Kidney (tissue), 14 donors: ENCODE results near the gene MAOB. TPM values are rescaled to one million over a fixed set of nuclear protein-coding genes. Genes with fewer than 3 reads are reported as not detected.

Experiments
- DNase-seq, 5 donors: peaks; one replicate each; pipeline ENCODE4 v3.0.0-alpha.2; 2013 to 2020
- FAIRE-seq: peaks from 2 replicates; lab custom pipeline; 2012; peaks lifted over from hg19 to GRCh38; lab: Jason Lieb, UNC
- H3K27ac ChIP-seq, 2 donors: one replicate each; pipeline ENCODE4 v1.7.0; 2013; ENCODE audit warnings: low read depth in 2 of 2, low read length in 2 of 2, inconsistent platforms in 1 of 2
- H3K27me3 ChIP-seq: one replicate; pipeline ENCODE4 v1.7.1; 2013; ENCODE audit warnings: low read length, inconsistent platforms; ENCODE audit not compliant: control insufficient read depth, insufficient read depth
- H3K36me3 ChIP-seq, 3 donors: one replicate each; pipeline versions ENCODE4 v1.7.0 to v1.7.1; 2013; ENCODE audit warnings: low read length in 3 of 3, control low read depth in 1 of 3, inconsistent platforms in 1 of 3; ENCODE audit not compliant: insufficient read depth in 3 of 3, control insufficient read depth in 2 of 3
- H3K4me1 ChIP-seq, 3 donors: one replicate each; pipeline versions ENCODE4 v1.7.0 to v1.7.1; 2013; ENCODE audit warnings: low read length in 3 of 3, inconsistent platforms in 1 of 3, low read depth in 1 of 3; ENCODE audit not compliant: control insufficient read depth in 2 of 3, insufficient read depth in 2 of 3
- H3K4me3 ChIP-seq, 3 donors: one replicate each; pipeline versions ENCODE4 v1.7.0 to v1.8.1; 2013; ENCODE audit warnings: low read length in 3 of 3, control low read depth in 1 of 3, inconsistent platforms in 1 of 3
- H3K9ac ChIP-seq, 3 donors: one replicate each; pipeline versions ENCODE4 v1.7.0 to v1.7.1; 2013; ENCODE audit warnings: low read length in 3 of 3, control low read depth in 1 of 3, inconsistent platforms in 1 of 3
- H3K9me3 ChIP-seq, 3 donors: one replicate each; pipeline versions ENCODE4 v1.7.0 to v1.7.1; 2013; ENCODE audit warnings: low read length in 3 of 3, control low read depth in 1 of 3, inconsistent platforms in 1 of 3; ENCODE audit not compliant: control insufficient read depth in 2 of 3, insufficient read depth in 1 of 3
- CTCF ChIP-seq: IDR thresholded peaks from 3 replicates; pipeline ENCODE4 v1.5.1; 2012; ENCODE audit warnings: mild to moderate bottlenecking, moderate library complexity, borderline replicate concordance; ENCODE audit not compliant: insufficient read depth; ENCODE audit errors: extremely low read depth
- intact Hi-C: fragments of 100-400 bp; cut with DNase I; formaldehyde crosslinking; loops from one replicate; pipeline ENCODE4 v1.11.1; 2022
- polyA plus RNA-seq: library from polyadenylated mRNA; stranded (reverse); fragments of 350-450 nt; fragmentation: Illumina TruSeq; extraction: RNeasy Lipid Tissue Mini Kit (QIAGEN cat#74804); gene quantifications from one replicate; pipeline ENCODE4 v1.2.3, GENCODE V29; 2014; ENCODE audit warnings: low read depth, low replicate concordance; ENCODE audit not compliant: insufficient read depth
- total RNA-seq: library from RNA; stranded (reverse); fragmentation: NEBNext Ultra II Directional; extraction: Animal tissue kit (Norgen Biotek cat#: 25700); gene quantifications from one replicate; pipeline ENCODE4 v1.2.1, GENCODE V29; 2021
- donor health status: control.
- donor health status: control.
- donor health status: control.
- donor health status: control.
- donor health status: control.
- donor health status: DM: yes; HTN: yes; CAD: no.
- donor health status: Normal renal cell carcinoma (clear cell type).

The MAOB gene
- total and polyA plus RNA-seq, 2 donors from 2014 or later = 58.5 to 91.8 TPM

- DNase-seq (no peak), FAIRE-seq (no peak)
- Histone ChIP-seq H3K36me3 (no peaks in the 10 kb centered on the region), H3K4me1 (no peaks in the 10 kb centered on the region), H3K9me3 (no peaks in the 10 kb centered on the region), H3K9ac (no peak overlapping the region), H3K4me3 (no peak overlapping the region), H3K27me3 (peaks cover 3% of the 10 kb centered on the region), H3K27ac (no peak overlapping the region)
- intact Hi-C loops = no loop called here
- no peak for TF ChIP-seq CTCF
Observed at GRCh38 chrX:43835559-43835958, 46.7 kb downstream of the MAOB start.

- H3K9ac ChIP-seq = no peak overlapping the region
- peaks cover 3% of the 10 kb centered on the region for H3K27me3 ChIP-seq
- no peaks in the 10 kb centered on the region for H3K9me3 ChIP-seq
- no peaks in the 10 kb centered on the region for H3K4me1 ChIP-seq
- TF ChIP-seq CTCF = no peak
- no peak for FAIRE-seq
- H3K4me3 ChIP-seq = no peak overlapping the region
- intact Hi-C loops = no loop called here
- H3K27ac ChIP-seq = no peak overlapping the region
- H3K36me3 ChIP-seq = no peaks in the 10 kb centered on the region
- no peak for DNase-seq
Observed at GRCh38 chrX:43827791-43828190, 54.5 kb downstream of the MAOB start.

DNA sequence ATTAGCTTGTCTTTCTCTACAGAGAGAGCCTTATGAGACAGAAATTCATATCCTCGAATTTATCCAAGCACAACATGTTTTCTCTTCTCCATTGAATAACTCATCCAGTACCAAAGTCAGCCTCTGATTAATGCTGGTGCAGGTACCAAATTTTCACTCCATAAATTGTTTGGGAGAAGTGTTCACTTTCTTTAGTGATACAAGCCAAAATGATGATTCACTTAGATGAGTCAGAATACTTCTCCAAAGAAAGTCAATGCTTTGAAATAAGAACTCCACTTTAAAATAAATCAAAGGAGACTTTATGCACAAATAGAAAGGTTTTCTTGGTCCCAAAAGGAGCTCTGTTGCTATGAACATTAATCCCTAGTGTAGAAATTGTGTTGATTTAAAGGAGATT is 60.2 kb downstream of the MAOB start:
- no peak for DNase-seq
- Histone ChIP-seq H3K9ac (no peak overlapping the region), H3K36me3 (no peaks in the 10 kb centered on the region), H3K27ac (no peak overlapping the region), H3K9me3 (no peaks in the 10 kb centered on the region), H3K4me1 (no peaks in the 10 kb centered on the region), H3K27me3 (peaks cover 2% of the 10 kb centered on the region), H3K4me3 (no peak overlapping the region)
- intact Hi-C loops = no loop called here
- TF ChIP-seq CTCF = no peak
- FAIRE-seq = no peak

DNA sequence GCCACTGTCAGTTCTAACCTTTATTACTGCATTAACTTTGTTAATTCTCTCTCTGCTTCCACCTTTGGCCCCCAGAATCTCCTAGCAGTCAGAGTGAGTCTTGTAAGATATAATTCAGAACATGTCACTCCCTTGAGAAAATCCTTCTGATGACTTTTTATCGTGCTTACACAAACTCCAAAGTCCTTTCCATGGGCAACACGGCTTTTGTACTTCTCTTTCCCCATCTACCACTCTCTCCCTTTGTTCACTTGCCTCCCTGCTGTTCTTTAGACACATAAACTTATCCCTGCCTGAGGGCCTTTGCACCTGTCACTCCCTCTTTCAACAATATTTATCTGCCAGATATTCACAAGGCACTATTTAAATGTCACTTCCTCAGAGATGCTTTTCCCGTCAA is 64.8 kb downstream of the MAOB start:
- TF ChIP-seq CTCF = no peak
- intact Hi-C loops = no loop called here
- peaks cover 2% of the 10 kb centered on the region for H3K27me3 ChIP-seq
- no peak for DNase-seq
- H3K9me3 ChIP-seq = no peaks in the 10 kb centered on the region
- no peaks in the 10 kb centered on the region for H3K36me3 ChIP-seq
- H3K9ac ChIP-seq = no peak overlapping the region
- no peak for FAIRE-seq
- no peak overlapping the region for H3K27ac ChIP-seq
- no peak overlapping the region for H3K4me3 ChIP-seq
- H3K4me1 ChIP-seq = no peaks in the 10 kb centered on the region
